ENCODE data around the gene NIT1. TPM values are rescaled to one million over a fixed set of nuclear protein-coding genes. Genes with fewer than 3 reads are reported as not detected.

Gene NIT1, protein sequence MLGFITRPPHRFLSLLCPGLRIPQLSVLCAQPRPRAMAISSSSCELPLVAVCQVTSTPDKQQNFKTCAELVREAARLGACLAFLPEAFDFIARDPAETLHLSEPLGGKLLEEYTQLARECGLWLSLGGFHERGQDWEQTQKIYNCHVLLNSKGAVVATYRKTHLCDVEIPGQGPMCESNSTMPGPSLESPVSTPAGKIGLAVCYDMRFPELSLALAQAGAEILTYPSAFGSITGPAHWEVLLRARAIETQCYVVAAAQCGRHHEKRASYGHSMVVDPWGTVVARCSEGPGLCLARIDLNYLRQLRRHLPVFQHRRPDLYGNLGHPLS
- total RNA-seq = 12.6 and 18.6 TPM in 2 replicates

DNA sequence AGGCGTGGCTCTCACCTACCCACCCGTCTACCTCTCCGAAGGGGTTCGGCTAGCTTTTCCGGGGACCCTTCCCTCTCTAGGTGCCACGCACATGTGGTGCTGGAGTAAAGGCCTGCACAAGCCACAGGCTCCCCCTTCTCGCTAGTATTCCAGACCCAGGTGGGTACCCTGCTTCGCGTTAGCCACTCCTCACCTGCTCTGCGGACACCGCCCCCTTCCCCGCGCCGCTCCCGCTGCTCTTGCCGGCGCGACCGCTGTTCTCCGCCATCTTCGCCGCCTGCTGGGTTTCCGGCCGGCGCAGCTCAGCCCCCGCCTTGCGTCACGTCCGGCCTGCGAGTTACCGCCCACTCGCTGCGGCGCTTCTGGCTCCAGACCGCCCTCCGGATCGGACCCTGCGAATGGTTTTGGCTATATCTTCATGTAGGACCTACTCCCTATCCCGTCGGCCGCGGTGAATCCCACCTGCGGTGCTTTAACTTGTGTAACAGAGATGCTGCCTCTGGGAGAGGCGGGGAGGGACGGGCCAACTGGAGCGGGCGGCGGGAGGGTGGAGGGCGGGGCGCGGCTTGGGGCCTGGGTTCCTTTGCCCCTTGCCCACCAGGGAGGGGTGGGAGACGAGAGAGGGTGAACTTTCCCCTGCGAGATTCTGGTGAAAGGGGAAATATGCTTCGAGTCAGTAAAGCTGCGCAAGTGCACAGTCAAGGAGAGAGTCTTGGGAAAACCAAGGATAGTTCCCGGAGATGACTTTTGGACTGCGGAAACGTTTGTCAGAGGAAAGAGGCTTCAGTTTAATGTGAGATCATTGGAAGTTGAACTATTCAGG lies at the start of gene NIT1, which contains the start of gene PFDN2:
TSS of gene NIT1 (plus strand) at position 347 of the 823 bp plus-strand sequence. CDS start at position 419, 72 bp downstream.
TSS of gene PFDN2 (minus strand) at position 279 of the 823 bp plus-strand sequence. CDS start at position 268, 11 bp downstream.

DNA sequence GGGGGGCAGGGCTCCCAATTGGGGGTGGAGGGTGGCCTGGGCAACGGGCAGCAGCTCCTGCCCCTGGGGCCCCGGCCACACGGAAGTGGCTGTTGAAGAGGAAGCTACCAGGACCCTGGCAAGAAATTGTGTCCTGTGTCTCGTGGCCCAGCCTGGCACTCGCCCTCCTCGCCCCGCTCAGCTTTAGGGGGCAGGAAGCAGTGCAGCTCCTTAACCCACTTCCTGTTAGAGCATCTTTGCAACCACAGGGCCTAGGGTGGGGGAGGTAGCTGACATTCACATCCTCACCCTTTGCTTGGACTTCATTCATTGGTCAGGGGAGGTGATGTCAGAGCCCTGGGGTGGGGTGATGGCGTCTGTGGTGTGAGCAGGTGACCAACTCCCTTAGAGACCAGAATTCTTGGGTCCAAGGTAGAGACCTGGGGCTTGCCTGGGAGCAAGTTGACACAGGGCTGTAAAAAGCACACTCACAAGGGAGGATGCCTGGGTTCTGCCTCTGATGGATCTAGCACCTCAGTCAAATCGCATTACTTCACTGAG lies 48.1 kb upstream of the NIT1 start, which contains the start of gene ARHGAP30:
TSS of gene ARHGAP30 (minus strand) at position 161 of the 540 bp plus-strand sequence. CDS start 267 bp downstream, outside the sequence.

DNA sequence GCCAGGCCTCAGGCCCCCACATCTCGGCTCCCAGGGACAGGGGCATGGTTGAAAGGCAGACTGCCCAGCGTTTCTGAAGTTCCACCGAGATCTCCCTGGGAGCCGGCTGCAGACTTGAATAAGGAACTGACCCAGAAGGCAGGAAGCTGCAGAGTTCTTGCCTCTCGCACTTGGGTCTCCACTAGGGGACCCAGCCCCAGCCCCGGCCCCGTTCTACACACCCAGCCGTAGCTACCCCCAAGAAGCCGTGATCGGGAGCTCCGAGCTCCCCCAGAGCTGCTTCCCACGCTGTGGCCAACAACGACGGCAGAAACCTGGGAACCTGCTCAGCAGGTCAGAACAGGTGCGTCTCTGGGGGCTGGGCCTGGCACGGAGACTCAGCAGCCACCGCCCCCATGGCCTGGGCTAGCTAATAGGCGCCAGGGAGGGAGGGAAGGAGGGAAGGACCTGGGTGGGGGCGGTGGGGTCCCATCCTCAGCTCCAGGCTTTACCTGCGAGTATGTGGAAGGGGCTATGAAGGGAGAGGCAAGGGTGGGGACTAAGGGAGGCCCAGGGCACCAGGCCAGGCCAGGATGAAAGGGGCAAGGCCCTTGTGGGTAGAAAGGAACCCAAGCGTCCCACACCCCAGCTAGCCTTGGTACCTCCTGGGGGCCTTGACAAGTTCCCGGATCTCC lies 28.5 kb upstream of the NIT1 start, which contains the start of gene NECTIN4:
TSS of gene NECTIN4 (minus strand) at position 308 of the 674 bp plus-strand sequence. CDS start at position 46, 262 bp downstream.

DNA sequence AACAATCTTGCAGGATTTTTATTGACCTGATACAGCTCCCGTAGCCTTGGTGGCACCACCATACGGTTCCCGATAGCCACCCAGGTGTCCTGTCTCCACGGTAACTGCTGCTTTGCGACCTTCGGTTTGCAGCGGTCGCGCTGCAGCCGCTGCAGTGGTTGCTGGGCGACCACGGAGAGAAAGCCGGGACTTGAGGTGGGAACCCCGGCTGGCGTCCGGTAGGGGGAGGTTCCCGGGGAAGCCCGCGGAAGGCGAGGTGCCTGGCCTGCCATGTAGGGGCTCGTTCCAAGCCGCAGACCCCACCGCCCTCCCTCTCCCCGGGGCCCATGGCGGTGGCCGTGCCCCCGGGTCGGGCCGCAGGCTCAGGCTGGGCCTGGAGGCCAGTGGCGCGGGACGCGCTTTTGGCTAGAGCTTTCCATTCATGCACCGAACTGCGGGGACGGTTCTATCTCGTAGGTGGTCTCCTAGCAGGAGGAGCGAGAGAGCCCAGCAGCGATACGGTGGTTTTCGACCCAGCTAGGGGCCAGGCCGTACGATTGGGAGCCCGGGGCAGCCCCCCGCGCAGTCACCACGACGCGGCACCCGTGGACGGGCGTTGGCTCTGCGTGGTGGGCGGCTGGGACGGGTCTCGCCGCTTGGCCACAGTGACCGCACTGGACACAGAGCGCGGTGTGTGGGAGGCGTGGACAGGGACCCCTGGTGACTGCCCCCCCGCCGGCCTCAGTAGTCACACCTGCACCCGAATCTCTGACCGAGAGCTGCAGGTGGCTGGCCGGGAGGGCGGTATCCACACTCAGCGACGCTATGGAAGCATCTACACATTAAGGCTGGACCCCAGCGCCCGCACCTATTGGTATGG lies 19.5 kb upstream of the NIT1 start, which contains the start of gene KLHDC9:
TSS of gene KLHDC9 (plus strand) at position 152 of the 859 bp plus-strand sequence. CDS start at position 327, 175 bp downstream.

DNA sequence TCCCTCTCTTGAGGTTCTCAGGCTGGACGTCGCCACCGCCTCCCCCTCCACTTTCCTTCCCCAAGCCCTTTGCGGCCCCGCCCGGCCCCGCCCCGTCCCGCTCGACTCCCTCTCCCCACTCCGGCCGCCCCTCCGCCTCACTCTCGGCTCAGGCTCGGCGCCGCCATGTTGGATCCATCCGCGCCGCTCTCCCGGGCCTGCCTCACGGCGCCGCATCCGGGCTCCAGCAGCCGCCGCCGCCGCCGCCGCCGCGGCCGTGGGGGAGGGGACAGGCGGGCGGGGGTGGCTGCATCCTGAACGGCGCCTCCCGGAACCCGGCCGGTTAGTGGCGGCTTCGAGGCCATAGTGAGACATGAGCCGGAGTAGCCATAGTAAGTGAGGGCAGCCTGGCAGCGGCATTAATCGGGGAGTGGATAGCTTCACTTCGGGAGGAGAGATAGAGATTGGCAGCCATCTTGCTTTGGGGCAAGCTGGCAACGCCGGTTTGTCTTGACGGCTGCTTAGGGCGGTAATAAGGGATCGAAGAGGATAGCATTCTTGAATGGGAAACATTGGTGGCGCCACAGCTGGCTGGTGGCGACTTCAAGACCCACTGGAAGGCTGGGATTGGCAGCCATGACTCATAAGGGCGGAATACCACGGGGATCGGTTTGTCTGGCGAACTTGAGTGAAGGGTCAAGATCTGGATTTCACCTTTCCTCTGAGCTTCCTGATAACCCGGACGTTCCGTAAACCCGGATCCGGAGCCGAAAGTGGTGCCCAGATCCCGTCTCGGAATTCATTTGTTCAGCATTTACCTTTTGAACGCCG lies 14.7 kb downstream of the NIT1 start, which contains the start of gene DEDD:
TSS of gene DEDD (minus strand) at position 258 of the 810 bp plus-strand sequence. CDS start 8,205 bp downstream, outside the sequence.

DNA sequence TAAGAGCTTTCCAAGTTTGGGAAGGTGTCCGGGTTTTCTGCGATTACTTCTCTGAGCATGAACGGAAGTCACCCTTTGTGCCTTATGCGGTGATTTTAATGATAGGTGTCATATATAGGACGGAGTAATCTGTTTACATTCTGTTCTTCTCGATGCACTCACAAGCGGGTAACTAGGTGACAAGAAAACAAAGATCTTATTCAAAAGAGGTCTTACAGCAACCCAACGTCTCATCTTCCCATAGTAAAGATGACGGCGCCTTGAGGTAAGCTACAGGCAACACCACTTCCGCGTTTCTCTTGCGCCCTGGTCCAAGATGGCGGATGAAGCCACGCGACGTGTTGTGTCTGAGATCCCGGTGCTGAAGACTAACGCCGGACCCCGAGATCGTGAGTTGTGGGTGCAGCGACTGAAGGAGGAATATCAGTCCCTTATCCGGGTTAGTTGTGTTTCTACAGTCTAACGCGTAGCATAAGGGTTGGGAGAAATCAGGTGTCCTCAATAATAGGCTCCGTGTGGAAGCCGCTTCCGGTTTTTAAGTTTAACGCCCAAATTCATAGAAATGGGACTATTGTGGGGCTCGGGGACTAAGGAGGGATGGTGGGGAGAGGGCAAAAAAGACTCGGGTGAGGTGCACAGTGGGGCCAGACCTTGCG lies 35.9 kb downstream of the NIT1 start, which contains the start of gene UFC1:
TSS of gene UFC1 (plus strand) at position 297 of the 656 bp plus-strand sequence. CDS start at position 317, 20 bp downstream.

DNA sequence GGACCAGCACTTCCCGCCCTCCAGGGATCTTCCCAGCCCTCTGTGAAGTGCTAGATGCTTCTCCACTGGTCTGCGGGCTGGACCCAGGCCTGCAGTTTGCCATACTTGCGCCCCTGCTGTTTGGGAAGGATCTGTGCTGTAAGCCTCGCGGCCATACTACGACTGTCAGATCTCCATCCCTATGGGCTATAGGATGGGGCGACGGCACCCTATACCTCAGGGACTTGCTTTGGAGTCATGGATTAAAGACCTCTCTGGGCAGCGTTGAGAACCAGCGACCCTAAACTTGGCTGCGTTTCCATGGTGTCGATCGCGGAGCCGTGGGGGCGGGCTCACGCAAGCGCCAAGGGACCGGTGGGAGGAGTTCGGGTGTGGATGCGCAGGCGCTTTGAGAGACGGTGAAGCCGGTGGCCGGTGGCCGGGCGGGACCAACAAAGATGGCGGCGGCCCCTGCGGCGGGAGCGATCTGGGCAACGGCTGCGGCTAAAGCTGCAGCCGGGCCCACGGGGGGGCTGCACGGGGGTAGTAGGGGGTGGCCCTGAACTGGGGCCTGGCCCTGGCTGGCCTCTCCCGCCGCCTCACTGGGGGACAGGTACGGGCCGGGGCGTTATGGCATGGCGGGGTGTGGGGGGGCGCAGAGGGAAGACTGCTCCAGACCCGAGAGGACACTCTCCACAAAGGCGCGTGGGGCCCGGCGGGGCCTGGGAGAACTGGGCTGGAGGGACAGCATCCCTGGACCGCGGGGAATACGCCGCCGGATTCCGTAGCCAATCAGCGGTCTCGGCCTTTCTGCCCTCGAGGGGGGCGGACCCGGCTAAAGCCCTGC lies 41.4 kb downstream of the NIT1 start, which contains the start of gene USP21:
TSS of gene USP21 (plus strand) at position 414 of the 826 bp plus-strand sequence. CDS start 1,141 bp downstream, outside the sequence.

DNA sequence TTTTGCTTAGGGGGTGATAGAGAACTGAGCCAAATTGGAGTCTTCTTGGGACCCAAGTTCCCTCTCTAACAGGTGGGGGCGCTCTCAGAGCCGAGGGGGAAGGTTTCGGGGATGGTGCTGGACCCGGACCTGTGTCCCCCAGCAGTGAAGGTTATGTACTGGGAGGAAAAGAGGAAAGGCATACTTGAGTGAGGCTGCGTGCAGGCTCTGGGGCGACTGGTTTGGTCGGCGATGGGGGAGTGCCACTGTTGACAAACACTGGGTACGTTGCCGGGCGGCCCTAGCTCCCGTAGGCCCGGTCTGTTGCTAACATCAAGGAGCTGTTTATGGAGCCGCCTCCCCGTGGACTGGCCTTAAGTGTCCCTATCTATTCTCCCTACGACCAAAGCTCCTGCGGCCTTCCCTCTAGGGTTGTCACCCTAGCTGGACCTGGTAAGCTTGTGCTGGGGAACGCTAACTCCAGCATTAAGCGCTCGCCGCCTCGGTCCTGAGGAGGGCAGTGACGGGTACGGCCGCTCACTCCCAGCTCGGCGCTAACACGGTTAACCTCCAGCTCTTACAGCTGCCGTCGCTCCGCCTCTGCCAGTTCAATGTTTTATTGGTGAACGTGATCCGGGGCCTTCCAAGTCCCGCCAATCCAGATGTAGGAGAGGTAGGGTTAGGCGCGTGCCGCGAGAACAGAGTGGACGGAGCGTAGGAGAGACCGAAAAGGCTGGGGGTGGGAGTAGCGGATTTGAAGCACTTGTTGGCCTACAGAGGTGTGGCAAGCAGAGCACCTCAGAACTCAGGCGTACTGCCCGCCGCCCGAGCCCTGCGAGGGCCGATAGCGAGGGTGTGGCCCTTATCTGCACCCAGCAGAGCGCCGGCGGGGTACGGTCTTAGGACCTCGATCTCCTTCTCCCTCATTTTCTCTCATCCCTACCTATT lies 48.1 kb downstream of the NIT1 start, which contains the start of gene PPOX:
TSS of gene PPOX (plus strand) at position 685 of the 927 bp plus-strand sequence. CDS start 422 bp downstream, outside the sequence.

Other genes with a start within 250 kb of the NIT1 start
- 0.37 TPM in 1 of 2 replicates, not detected in the other for gene ITLN1, start 232.9 kb upstream of the NIT1 start, total RNA-seq
- gene ITLN2, start 163.3 kb upstream of the NIT1 start, total RNA-seq = not detected in 2 replicates
- 4.1 and 10.9 TPM in 2 replicates for gene F11R, start 97.0 kb upstream of the NIT1 start, total RNA-seq
- 14.5 and 21.0 TPM in 2 replicates for gene TSTD1, start 79.1 kb upstream of the NIT1 start, total RNA-seq
- 25.1 and 30.8 TPM in 2 replicates for gene USF1, start 72.1 kb upstream of the NIT1 start, total RNA-seq
- gene ARHGAP30, start 48.2 kb upstream of the NIT1 start, total RNA-seq = not detected in 2 replicates
- 0.10 TPM in 1 of 2 replicates, not detected in the other for gene NECTIN4, start 28.5 kb upstream of the NIT1 start, total RNA-seq
- gene KLHDC9, start 19.7 kb upstream of the NIT1 start, total RNA-seq = 2.0 and 2.6 TPM in 2 replicates
- 34.9 and 36.8 TPM in 2 replicates for gene PFDN2, start 68 bp upstream of the NIT1 start, total RNA-seq
- 26.5 and 28.1 TPM in 2 replicates for gene DEDD, start 14.6 kb downstream of the NIT1 start, total RNA-seq
- 79.6 and 90.7 TPM in 2 replicates for gene UFC1, start 35.9 kb downstream of the NIT1 start, total RNA-seq
- 11.8 and 16.2 TPM in 2 replicates for gene USP21, start 41.4 kb downstream of the NIT1 start, total RNA-seq
- gene PPOX, start 48.3 kb downstream of the NIT1 start, total RNA-seq = 6.2 and 7.9 TPM in 2 replicates
- 17.4 and 22.2 TPM in 2 replicates for gene B4GALT3, start 59.4 kb downstream of the NIT1 start, total RNA-seq
- 2.2 and 3.6 TPM in 2 replicates for gene ADAMTS4, start 80.9 kb downstream of the NIT1 start, total RNA-seq
- 73.1 and 95.8 TPM in 2 replicates for gene NDUFS2, start 84.3 kb downstream of the NIT1 start, total RNA-seq
- not detected in 2 replicates for gene FCER1G, start 97.2 kb downstream of the NIT1 start, total RNA-seq
- not detected in 2 replicates for gene APOA2, start 105.5 kb downstream of the NIT1 start, total RNA-seq
- 2.7 and 5.8 TPM in 2 replicates for gene TOMM40L, start 108.0 kb downstream of the NIT1 start, total RNA-seq
- not detected in 2 replicates for gene NR1I3, start 120.1 kb downstream of the NIT1 start, total RNA-seq
- gene PCP4L1, start 140.6 kb downstream of the NIT1 start, total RNA-seq = not detected in 2 replicates
- gene MPZ, start 191.9 kb downstream of the NIT1 start, total RNA-seq = 0.44 and 0.50 TPM in 2 replicates
- gene SDHC, start 196.3 kb downstream of the NIT1 start, total RNA-seq = 133 and 154 TPM in 2 replicates
- gene CFAP126, start 249.8 kb downstream of the NIT1 start, total RNA-seq = not detected in 2 replicates